Measurements from ENCODE around the gene KCTD7.

DNA sequence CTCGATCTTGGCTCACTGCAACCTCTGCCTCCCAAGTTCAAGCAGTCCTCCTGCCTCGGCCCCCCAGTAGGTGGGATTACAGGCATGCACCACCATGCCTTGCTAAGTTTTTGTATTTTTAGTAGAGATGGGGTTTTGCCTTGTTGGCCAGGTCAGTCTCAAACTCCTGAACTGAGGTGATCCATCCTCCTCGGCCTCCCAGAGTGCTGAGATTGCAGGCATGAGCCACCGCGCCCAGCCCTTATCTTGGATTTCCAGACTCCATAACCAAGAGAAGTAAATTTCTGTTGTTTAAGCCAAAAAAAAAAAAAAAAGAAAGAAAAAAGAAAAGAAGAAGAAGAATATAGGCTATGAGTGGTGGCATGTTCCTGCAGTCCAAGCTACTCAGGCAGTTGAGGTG, 58.5 kb downstream of the KCTD7 start:
- TF ChIP-seq JUND (CRISPR knock-in tag; IDR thresholded peaks at IDR 0.05) (no peak), SP1 (IDR thresholded peaks at IDR 0.05) (no peak), SP1 (CRISPR knock-in tag; IDR thresholded peaks at IDR 0.05) (no peak), PITX1 (CRISPR knock-in tag; IDR thresholded peaks at IDR 0.05) (no peak), PAX8 (CRISPR knock-in tag; IDR thresholded peaks at IDR 0.05; ENCODE audit: borderline replicate concordance) (no peak), POLR2A (IDR thresholded peaks at IDR 0.05; ENCODE audit: insufficient read depth in 1 of 2, low read depth in 2 of 2, low read length in 2 of 2) (no peak)
- TF ChIP-seq, protein P1, sequence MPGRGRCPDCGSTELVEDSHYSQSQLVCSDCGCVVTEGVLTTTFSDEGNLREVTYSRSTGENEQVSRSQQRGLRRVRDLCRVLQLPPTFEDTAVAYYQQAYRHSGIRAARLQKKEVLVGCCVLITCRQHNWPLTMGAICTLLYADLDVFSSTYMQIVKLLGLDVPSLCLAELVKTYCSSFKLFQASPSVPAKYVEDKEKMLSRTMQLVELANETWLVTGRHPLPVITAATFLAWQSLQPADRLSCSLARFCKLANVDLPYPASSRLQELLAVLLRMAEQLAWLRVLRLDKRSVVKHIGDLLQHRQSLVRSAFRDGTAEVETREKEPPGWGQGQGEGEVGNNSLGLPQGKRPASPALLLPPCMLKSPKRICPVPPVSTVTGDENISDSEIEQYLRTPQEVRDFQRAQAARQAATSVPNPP (CRISPR knock-in tag; IDR thresholded peaks at IDR 0.05), result no peak
- TF ChIP-seq, protein P2, sequence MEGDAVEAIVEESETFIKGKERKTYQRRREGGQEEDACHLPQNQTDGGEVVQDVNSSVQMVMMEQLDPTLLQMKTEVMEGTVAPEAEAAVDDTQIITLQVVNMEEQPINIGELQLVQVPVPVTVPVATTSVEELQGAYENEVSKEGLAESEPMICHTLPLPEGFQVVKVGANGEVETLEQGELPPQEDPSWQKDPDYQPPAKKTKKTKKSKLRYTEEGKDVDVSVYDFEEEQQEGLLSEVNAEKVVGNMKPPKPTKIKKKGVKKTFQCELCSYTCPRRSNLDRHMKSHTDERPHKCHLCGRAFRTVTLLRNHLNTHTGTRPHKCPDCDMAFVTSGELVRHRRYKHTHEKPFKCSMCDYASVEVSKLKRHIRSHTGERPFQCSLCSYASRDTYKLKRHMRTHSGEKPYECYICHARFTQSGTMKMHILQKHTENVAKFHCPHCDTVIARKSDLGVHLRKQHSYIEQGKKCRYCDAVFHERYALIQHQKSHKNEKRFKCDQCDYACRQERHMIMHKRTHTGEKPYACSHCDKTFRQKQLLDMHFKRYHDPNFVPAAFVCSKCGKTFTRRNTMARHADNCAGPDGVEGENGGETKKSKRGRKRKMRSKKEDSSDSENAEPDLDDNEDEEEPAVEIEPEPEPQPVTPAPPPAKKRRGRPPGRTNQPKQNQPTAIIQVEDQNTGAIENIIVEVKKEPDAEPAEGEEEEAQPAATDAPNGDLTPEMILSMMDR (CRISPR knock-in tag; IDR thresholded peaks at IDR 0.05), result no peak
- TF ChIP-seq, protein P3, sequence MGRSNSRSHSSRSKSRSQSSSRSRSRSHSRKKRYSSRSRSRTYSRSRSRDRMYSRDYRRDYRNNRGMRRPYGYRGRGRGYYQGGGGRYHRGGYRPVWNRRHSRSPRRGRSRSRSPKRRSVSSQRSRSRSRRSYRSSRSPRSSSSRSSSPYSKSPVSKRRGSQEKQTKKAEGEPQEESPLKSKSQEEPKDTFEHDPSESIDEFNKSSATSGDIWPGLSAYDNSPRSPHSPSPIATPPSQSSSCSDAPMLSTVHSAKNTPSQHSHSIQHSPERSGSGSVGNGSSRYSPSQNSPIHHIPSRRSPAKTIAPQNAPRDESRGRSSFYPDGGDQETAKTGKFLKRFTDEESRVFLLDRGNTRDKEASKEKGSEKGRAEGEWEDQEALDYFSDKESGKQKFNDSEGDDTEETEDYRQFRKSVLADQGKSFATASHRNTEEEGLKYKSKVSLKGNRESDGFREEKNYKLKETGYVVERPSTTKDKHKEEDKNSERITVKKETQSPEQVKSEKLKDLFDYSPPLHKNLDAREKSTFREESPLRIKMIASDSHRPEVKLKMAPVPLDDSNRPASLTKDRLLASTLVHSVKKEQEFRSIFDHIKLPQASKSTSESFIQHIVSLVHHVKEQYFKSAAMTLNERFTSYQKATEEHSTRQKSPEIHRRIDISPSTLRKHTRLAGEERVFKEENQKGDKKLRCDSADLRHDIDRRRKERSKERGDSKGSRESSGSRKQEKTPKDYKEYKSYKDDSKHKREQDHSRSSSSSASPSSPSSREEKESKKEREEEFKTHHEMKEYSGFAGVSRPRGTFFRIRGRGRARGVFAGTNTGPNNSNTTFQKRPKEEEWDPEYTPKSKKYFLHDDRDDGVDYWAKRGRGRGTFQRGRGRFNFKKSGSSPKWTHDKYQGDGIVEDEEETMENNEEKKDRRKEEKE (IDR thresholded peaks at IDR 0.05), result no peak
- TF ChIP-seq, protein P4, sequence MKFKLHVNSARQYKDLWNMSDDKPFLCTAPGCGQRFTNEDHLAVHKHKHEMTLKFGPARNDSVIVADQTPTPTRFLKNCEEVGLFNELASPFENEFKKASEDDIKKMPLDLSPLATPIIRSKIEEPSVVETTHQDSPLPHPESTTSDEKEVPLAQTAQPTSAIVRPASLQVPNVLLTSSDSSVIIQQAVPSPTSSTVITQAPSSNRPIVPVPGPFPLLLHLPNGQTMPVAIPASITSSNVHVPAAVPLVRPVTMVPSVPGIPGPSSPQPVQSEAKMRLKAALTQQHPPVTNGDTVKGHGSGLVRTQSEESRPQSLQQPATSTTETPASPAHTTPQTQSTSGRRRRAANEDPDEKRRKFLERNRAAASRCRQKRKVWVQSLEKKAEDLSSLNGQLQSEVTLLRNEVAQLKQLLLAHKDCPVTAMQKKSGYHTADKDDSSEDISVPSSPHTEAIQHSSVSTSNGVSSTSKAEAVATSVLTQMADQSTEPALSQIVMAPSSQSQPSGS (CRISPR knock-in tag; IDR thresholded peaks at IDR 0.05), result no peak

Data from HepG2 (cell line).